A549 (cell line): Measurements from ENCODE around the gene TM7SF3. TPM values are rescaled to one million over a fixed set of nuclear protein-coding genes. Genes with fewer than 3 reads are reported as not detected.

Source experiments
- ATAC-seq, 2 experiments: fragments of 200-7000 bp in 1 of 2; fragments of >200 bp in 1 of 2; cut with Nextera tagmentation in 1 of 2; cut with Tn5 transposase in 1 of 2; 3 replicates each; pipeline versions ENCODE4 v1.8.0 to v1.9.1; 2018 to 2020; ENCODE audit warnings: mild to moderate bottlenecking in 1 of 2, moderate library complexity in 1 of 2
- CTCF ChIA-PET: fragments of 300-600 bp; sonication (Branson Sonifier 250); formaldehyde crosslinking; extraction: SDS; loops from one replicate; lab custom pipeline; 2021; ENCODE audit warnings: antibody characterized with exemption, inconsistent platforms; lab: Yijun Ruan, JAX
- POLR2A ChIA-PET: fragments of 350-600 bp; formaldehyde crosslinking; extraction: SDS; loops from one replicate; lab custom pipeline; 2021; ENCODE audit warnings: antibody characterized with exemption, inconsistent platforms; lab: Yijun Ruan, JAX
- DNase-seq, 2 experiments: peaks; one replicate each; pipeline versions ENCODE4 v3.0.0 to v3.0.0-alpha.2; 2011 to 2016; ENCODE audit warnings: low read depth in 1 of 2, low spot score in 1 of 2
- FAIRE-seq: peaks from 2 replicates; lab custom pipeline; 2011; peaks lifted over from hg19 to GRCh38; lab: Jason Lieb, UNC
- H3K27ac ChIP-seq, 2 experiments: fragments of >200 bp; sonication (Bioruptor Twin); formaldehyde crosslinking; 3 replicates each; pipeline ENCODE4 v1.5.1; 2016 to 2017
- H3K4me1 ChIP-seq: fragments of >200 bp; sonication (Bioruptor Twin); formaldehyde crosslinking; 3 replicates; pipeline ENCODE4 v1.6.1; 2016
- H3K4me2 ChIP-seq: fragments of >200 bp; sonication (Bioruptor Twin); formaldehyde crosslinking; 3 replicates; pipeline ENCODE4 v1.6.1; 2016
- H3K4me3 ChIP-seq: fragments of >200 bp; sonication (Bioruptor Twin); formaldehyde crosslinking; 3 replicates; pipeline ENCODE4 v1.5.1; 2016
- H3K9me3 ChIP-seq: fragments of >200 bp; sonication (Bioruptor Twin); formaldehyde crosslinking; 3 replicates; pipeline ENCODE4 v1.6.1; 2016
- BCL3 ChIP-seq: fragments of >200 bp; sonication (Bioruptor Twin); formaldehyde crosslinking; IDR thresholded peaks from 3 replicates; pipeline ENCODE4 v1.6.1; 2016
- CBX8 ChIP-seq: fragments of 200-600 bp; sonication (generic); IDR thresholded peaks from 2 replicates; pipeline ENCODE4 v1.6.1; 2016
- CHD2 ChIP-seq: fragments of 150-350 bp; IDR thresholded peaks from 2 replicates; pipeline ENCODE4 v1.6.1; 2014; ENCODE audit warnings: low read length; ENCODE audit not compliant: partially characterized antibody
- FOSL2 ChIP-seq, 2 experiments: fragments of 450-650 bp in 1 of 2; fragments of >200 bp in 1 of 2; sonication (Bioruptor Twin) in 1 of 2; formaldehyde crosslinking; IDR thresholded peaks; 2 replicates each; pipeline versions ENCODE4 v1.5.0 to v1.6.1; 2016 to 2020; ENCODE audit warnings: mild to moderate bottlenecking in 1 of 2, moderate library complexity in 1 of 2
- HEYL ChIP-seq: fragments of 250-450 bp; sonication (Bioruptor Pico); IDR thresholded peaks from 2 replicates; pipeline ENCODE4 v1.8.0; 2021; ENCODE audit warnings: mild to moderate bottlenecking, moderate library complexity
- HOXA7 ChIP-seq: fragments of 250-450 bp; sonication (Bioruptor Pico); IDR thresholded peaks from 2 replicates; pipeline ENCODE4 v1.5.0; 2020; ENCODE audit warnings: mild to moderate bottlenecking, moderate library complexity
- JUN ChIP-seq, 2 experiments: fragments of >200 bp; sonication (Bioruptor Twin); formaldehyde crosslinking; IDR thresholded peaks; 2 replicates in 1 of 2; 3 replicates in 1 of 2; pipeline ENCODE4 v1.6.1; 2016 to 2017
- JUNB ChIP-seq: fragments of >200 bp; sonication (Bioruptor Twin); formaldehyde crosslinking; IDR thresholded peaks from 2 replicates; pipeline ENCODE4 v1.6.1; 2016
- KDM1A ChIP-seq: fragments of 200-600 bp; sonication (generic); IDR thresholded peaks from 2 replicates; pipeline ENCODE4 v1.6.1; 2016; ENCODE audit warnings: low read depth, mild to moderate bottlenecking
- KDM5A ChIP-seq: fragments of 200-600 bp; sonication (generic); IDR thresholded peaks from 2 replicates; pipeline ENCODE4 v1.6.1; 2016; ENCODE audit warnings: antibody characterized with exemption, mild to moderate bottlenecking
- PHF8 ChIP-seq: fragments of 200-600 bp; sonication (generic); IDR thresholded peaks from 2 replicates; pipeline ENCODE4 v1.6.1; 2016; ENCODE audit warnings: low read depth, mild to moderate bottlenecking, antibody characterized with exemption, moderate library complexity, borderline replicate concordance
- POLR2A ChIP-seq: IDR thresholded peaks from 2 replicates; pipeline ENCODE4 v1.6.1; 2012; ENCODE audit warnings: mild to moderate bottlenecking, low read length
- RCOR1 ChIP-seq: fragments of 150-350 bp; IDR thresholded peaks from 2 replicates; pipeline ENCODE4 v1.6.1; 2014; ENCODE audit warnings: antibody characterized with exemption, low read length, low read depth
- REST ChIP-seq: fragments of 200-600 bp; sonication (generic); IDR thresholded peaks from 2 replicates; pipeline ENCODE4 v1.6.1; 2016; ENCODE audit warnings: antibody characterized with exemption, mild to moderate bottlenecking, moderate library complexity
- RNF2 ChIP-seq: fragments of 200-600 bp; sonication (generic); IDR thresholded peaks from 2 replicates; pipeline ENCODE4 v1.6.1; 2016; ENCODE audit warnings: low read depth, mild to moderate bottlenecking, antibody characterized with exemption, moderate library complexity, borderline replicate concordance
- SMC3 ChIP-seq: fragments of >200 bp; sonication (Bioruptor Twin); formaldehyde crosslinking; IDR thresholded peaks from 3 replicates; pipeline ENCODE4 v1.6.1; 2018; ENCODE audit warnings: inconsistent platforms
- ZC3H11A ChIP-seq: fragments of 450-650 bp; IDR thresholded peaks from 2 replicates; pipeline ENCODE4 v1.6.1; 2014; ENCODE audit warnings: antibody characterized with exemption, mild to moderate bottlenecking
- ZSCAN20 ChIP-seq: fragments of 250-450 bp; sonication (Bioruptor Pico); IDR thresholded peaks from 2 replicates; pipeline ENCODE4 v1.8.0; 2022; ENCODE audit warnings: mild to moderate bottlenecking, moderate library complexity
- WGBS: methylation state at CpG from one replicate; pipeline ENCODE4 v1.1.6; 2017; ENCODE audit errors: missing lambda C conversion rate; 5-methylcytosine and 5-hydroxymethylcytosine counted together
- polyA plus RNA-seq, 4 experiments: library from polyadenylated mRNA; depleted of rRNA in 3 of 4; stranded (reverse); fragments of >200 nt; fragmentation: RNase III in 1 of 4; extraction: RNeasy Plus Mini Kit Qiagen cat#74134 plus additional on column Dnase treatment in 1 of 4; gene quantifications; 2 replicates in 3 of 4; 3 replicates in 1 of 4; pipeline ENCODE4 v1.2.3, GENCODE V29; 2011 to 2017
- TF ChIP-seq, protein P1 (sequence below): IDR thresholded peaks from 2 replicates; pipeline ENCODE4 v1.6.1; 2012
- TF ChIP-seq, protein P2 (sequence below): fragments of >200 bp; sonication (Bioruptor Twin); formaldehyde crosslinking; IDR thresholded peaks from 2 replicates; pipeline ENCODE4 v1.6.1; 2016

Gene TM7SF3
- polyA plus RNA-seq, 2 of the 4 experiments (the other 2 are of a cell fraction), result 67.8 to 177 TPM

GRCh38 chr12:26937863-26938700 is 76.1 kb downstream of the TM7SF3 start, which contains the start of the genes FGFR1OP2 and INTS13 (continued):
- peak; percentile 93 for TF ChIP-seq REST
- no peak for TF ChIP-seq RNF2
- TF ChIP-seq JUN (IDR thresholded peaks at IDR 0.05), result peak in 1 of 2 experiments; percentile 81; a peak in 4 of 5 replicates
- TF ChIP-seq FOSL2 (IDR thresholded peaks at IDR 0.05), result no peak
- TF ChIP-seq FOSL2 (CRISPR knock-in tag; IDR thresholded peaks at IDR 0.05), result no peak
- TF ChIP-seq BCL3, result peak; percentile 56; the same call in 2 of the 3 replicates
- TF ChIP-seq, protein P1, sequence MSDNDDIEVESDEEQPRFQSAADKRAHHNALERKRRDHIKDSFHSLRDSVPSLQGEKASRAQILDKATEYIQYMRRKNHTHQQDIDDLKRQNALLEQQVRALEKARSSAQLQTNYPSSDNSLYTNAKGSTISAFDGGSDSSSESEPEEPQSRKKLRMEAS, result peak; percentile 67; the same call in 1 of the 2 replicates
- TF ChIP-seq, protein P2, sequence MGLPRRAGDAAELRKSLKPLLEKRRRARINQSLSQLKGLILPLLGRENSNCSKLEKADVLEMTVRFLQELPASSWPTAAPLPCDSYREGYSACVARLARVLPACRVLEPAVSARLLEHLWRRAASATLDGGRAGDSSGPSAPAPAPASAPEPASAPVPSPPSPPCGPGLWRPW, result no peak
- TF ChIP-seq ZSCAN20 (CRISPR knock-in tag), result no peak
- TF ChIP-seq JUNB, result no peak
- peak; percentile 98 for TF ChIP-seq PHF8
- TF ChIP-seq CHD2, result peak; percentile 94
- TF ChIP-seq POLR2A, result peak; percentile 99

DNA sequence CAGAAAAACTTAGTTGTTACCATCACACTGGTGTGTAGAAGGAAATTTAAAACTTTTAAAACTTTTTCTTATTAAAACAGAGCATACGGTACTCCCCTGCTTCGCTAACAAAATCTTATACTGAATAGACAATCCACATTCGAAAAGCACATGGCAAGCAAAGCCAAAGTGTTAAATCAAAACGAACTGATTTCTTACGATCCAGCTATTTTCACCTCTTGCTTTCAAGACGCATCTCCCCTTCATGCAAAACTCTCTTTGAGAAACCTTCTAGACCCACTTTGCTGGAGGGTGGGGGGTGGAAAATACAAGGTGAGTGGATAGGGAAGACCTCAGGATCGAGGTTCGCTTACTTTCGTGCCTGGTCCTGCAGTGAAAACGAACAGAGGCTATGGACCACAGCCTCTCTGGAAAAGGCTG is 76.7 kb downstream of the TM7SF3 start:
- H3K4me3 ChIP-seq, result peak overlapping the region; percentile 94
- TF ChIP-seq KDM5A, result 0 out of 2 replicates have a peak, but pooled peaks have one; percentile 32
- no peak for TF ChIP-seq CBX8
- TF ChIP-seq RCOR1, result no peak
- TF ChIP-seq, all 56 proteins: peak for 1
- Histone ChIP-seq H3K27ac (peak overlapping the region; percentile 89 to 92), H3K4me1 (peaks cover 33% of the 10 kb centered on the region; the same call in 2 of the 3 replicates), H3K4me2 (peak overlapping the region; percentile 97), H3K9me3 (no peaks in the 10 kb centered on the region)
- DNase-seq (no peak), FAIRE-seq (no peak), ATAC-seq (no peak)
- ChIA-PET POLR2A (no interaction called here), CTCF (interaction anchor here (0.8 to 2.0 kb wide), 2 partner anchors 11 to 77 kb away, joined by 3 to 6 read pairs; partner anchors contain the start of gene TM7SF3)
- whole genome bisulfite sequencing, result 3% methylated on average over 10 of the region's 10 CpGs

- H3K4me3 ChIP-seq, result peak overlapping the region; percentile 94
- CTCF ChIA-PET, result interaction anchor here (0.8 to 2.0 kb wide), 2 partner anchors 11 to 77 kb away, joined by 3 to 6 read pairs; partner anchors contain the start of gene TM7SF3
- DNase-seq (no peak), ATAC-seq (no peak)
- POLR2A ChIA-PET, result no interaction called here
- no peak for TF ChIP-seq HOXA7 (CRISPR knock-in tag)
- no peak for TF ChIP-seq HEYL
- TF ChIP-seq ZC3H11A, result no peak
- TF ChIP-seq KDM1A, result no peak
- no peak for TF ChIP-seq SMC3
- TF ChIP-seq, all 56 proteins: peak for 0
- FAIRE-seq, result no peak
- Histone ChIP-seq H3K4me1 (peaks cover 30% of the 10 kb centered on the region; the same call in 2 of the 3 replicates), H3K27ac (peak overlapping the region; percentile 89 to 92), H3K9me3 (no peaks in the 10 kb centered on the region), H3K4me2 (peak overlapping the region; percentile 97)
- WGBS, result 7% methylated on average over 8 of the region's 8 CpGs
Measured at GRCh38 chr12:26936559-26937442, 77.4 kb downstream of the TM7SF3 start.
